Loucy (cell line): Measurements from ENCODE around the gene PLEKHG5.

ENCODE experiments used
- EZH2phosphoT487 ChIP-seq: fragments of 200-600 bp; IDR thresholded peaks from 2 replicates; pipeline ENCODE4 v1.6.1; 2018; ENCODE audit warnings: antibody characterized with exemption, mild to moderate bottlenecking, moderate library complexity, borderline replicate concordance
- TF ChIP-seq, protein P1 (sequence below): fragments of 200-600 bp; sonication (generic); conservative IDR thresholded peaks from 2 replicates; pipeline ENCODE4 v1.5.1; 2014; ENCODE audit warnings: mild to moderate bottlenecking, antibody characterized with exemption, low read length

- TF ChIP-seq, protein P1, sequence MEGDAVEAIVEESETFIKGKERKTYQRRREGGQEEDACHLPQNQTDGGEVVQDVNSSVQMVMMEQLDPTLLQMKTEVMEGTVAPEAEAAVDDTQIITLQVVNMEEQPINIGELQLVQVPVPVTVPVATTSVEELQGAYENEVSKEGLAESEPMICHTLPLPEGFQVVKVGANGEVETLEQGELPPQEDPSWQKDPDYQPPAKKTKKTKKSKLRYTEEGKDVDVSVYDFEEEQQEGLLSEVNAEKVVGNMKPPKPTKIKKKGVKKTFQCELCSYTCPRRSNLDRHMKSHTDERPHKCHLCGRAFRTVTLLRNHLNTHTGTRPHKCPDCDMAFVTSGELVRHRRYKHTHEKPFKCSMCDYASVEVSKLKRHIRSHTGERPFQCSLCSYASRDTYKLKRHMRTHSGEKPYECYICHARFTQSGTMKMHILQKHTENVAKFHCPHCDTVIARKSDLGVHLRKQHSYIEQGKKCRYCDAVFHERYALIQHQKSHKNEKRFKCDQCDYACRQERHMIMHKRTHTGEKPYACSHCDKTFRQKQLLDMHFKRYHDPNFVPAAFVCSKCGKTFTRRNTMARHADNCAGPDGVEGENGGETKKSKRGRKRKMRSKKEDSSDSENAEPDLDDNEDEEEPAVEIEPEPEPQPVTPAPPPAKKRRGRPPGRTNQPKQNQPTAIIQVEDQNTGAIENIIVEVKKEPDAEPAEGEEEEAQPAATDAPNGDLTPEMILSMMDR = no peak
- TF ChIP-seq EZH2phosphoT487 = no peak
Observed at GRCh38 chr1:6509919-6510291, 18.4 kb upstream of the PLEKHG5 start.
